ENCODE results near the gene PCDH7.

DNA sequence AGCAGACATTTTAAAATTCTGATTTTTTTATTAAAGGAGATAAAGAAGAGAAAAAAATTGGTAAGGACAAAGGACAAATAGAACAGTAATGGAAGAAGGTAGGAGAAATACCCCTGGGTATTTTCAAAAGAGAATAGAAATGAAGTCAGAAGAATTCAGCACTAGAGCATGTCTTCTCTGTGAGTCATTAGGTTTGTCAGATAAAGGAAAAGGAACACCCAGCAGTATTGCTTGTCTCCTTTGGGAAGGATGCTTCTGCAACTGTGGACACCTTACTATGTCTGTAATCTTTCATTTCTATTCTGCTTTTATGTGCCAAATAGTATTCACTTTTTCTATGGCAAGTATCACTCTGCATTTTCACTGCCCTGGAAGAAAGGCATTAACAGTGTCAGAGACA lies 24.0 kb upstream of the PCDH7 start:
- TF ChIP-seq CTCF (conservative IDR thresholded peaks at IDR 0.05; ENCODE audit: low read depth, low read length) (no peak), EZH2 (IDR thresholded peaks at IDR 0.05; ENCODE audit: low read length, unreplicated experiment) (no peak), EZH2phosphoT487 (IDR thresholded peaks at IDR 0.05; ENCODE audit: borderline replicate concordance, low read length) (no peak)

All from PC-3 (cell line).